HepG2 (cell line): ENCODE measurements around the gene CASTOR1.

Experiments
- BRCA1 ChIP-seq: sonication (generic); formaldehyde crosslinking; IDR thresholded peaks from 2 replicates; pipeline ENCODE4 v1.4.0; 2020; ENCODE audit warnings: missing genetic modification reagents
- CEBPB ChIP-seq: IDR thresholded peaks from 2 replicates; pipeline ENCODE4 v1.6.1; 2011; ENCODE audit warnings: low read depth, low read length, improper control_type of control experiment, borderline replicate concordance
- CTCF ChIP-seq: sonication (generic); formaldehyde crosslinking; IDR thresholded peaks from 2 replicates; pipeline ENCODE4 v1.5.0; 2020; ENCODE audit warnings: mild to moderate bottlenecking, missing genetic modification reagents, moderate library complexity
- KMT2A ChIP-seq: sonication (generic); formaldehyde crosslinking; IDR thresholded peaks from 2 replicates; pipeline ENCODE4 v1.4.0; 2020; ENCODE audit warnings: missing genetic modification reagents
- POLR2G ChIP-seq: fragments of 200-400 bp; formaldehyde crosslinking; IDR thresholded peaks from 2 replicates; pipeline ENCODE4 v1.6.1; 2018; ENCODE audit warnings: mild to moderate bottlenecking, low read depth, low read length, moderate library complexity
- SIX4 ChIP-seq: sonication (generic); formaldehyde crosslinking; IDR thresholded peaks from 2 replicates; pipeline ENCODE4 v1.4.0; 2020; ENCODE audit warnings: missing genetic modification reagents
- ZBTB49 ChIP-seq: sonication (generic); formaldehyde crosslinking; IDR thresholded peaks from 2 replicates; pipeline ENCODE4 v1.4.0; 2020; ENCODE audit warnings: missing genetic modification reagents, borderline replicate concordance
- ZNF530 ChIP-seq: sonication (generic); formaldehyde crosslinking; IDR thresholded peaks from 2 replicates; pipeline ENCODE4 v1.5.0; 2020; ENCODE audit warnings: low read depth, mild to moderate bottlenecking, missing genetic modification reagents
- ZNF564 ChIP-seq: sonication (generic); formaldehyde crosslinking; IDR thresholded peaks from 2 replicates; pipeline ENCODE4 v1.8.1; 2023; ENCODE audit warnings: mild to moderate bottlenecking, missing genetic modification reagents
- ZNF687 ChIP-seq: sonication (generic); formaldehyde crosslinking; IDR thresholded peaks from 2 replicates; pipeline ENCODE4 v1.5.1; 2020; ENCODE audit warnings: mild to moderate bottlenecking, missing genetic modification reagents, moderate library complexity
- ZNF773 ChIP-seq: sonication (generic); formaldehyde crosslinking; IDR thresholded peaks from 2 replicates; pipeline ENCODE4 v1.4.0; 2020; ENCODE audit warnings: missing genetic modification reagents, borderline replicate concordance

- no peak for TF ChIP-seq ZNF773 (CRISPR knock-in tag)
- TF ChIP-seq BRCA1 (CRISPR knock-in tag): no peak
- no peak for TF ChIP-seq SIX4
- TF ChIP-seq ZNF564 (CRISPR knock-in tag): no peak
- no peak for TF ChIP-seq CEBPB
- TF ChIP-seq CTCF (CRISPR knock-in tag): no peak
- no peak for TF ChIP-seq KMT2A (CRISPR knock-in tag)
- TF ChIP-seq ZNF530 (CRISPR knock-in tag): no peak
- TF ChIP-seq POLR2G: peak; percentile 53; the same call in 1 of the 2 replicates
- no peak for TF ChIP-seq ZBTB49
- peak; percentile 84 for TF ChIP-seq ZNF687 (CRISPR knock-in tag)
Observed at GRCh38 chr22:30249049-30250038, 40.0 kb downstream of the CASTOR1 start.
